ENCODE data around the gene FMNL2. TPM values are rescaled to one million over a fixed set of nuclear protein-coding genes. Genes with fewer than 3 reads are reported as not detected.

FMNL2 gene
- total RNA-seq, 1 donor from 2014 or later, result 1.6 TPM

DNA sequence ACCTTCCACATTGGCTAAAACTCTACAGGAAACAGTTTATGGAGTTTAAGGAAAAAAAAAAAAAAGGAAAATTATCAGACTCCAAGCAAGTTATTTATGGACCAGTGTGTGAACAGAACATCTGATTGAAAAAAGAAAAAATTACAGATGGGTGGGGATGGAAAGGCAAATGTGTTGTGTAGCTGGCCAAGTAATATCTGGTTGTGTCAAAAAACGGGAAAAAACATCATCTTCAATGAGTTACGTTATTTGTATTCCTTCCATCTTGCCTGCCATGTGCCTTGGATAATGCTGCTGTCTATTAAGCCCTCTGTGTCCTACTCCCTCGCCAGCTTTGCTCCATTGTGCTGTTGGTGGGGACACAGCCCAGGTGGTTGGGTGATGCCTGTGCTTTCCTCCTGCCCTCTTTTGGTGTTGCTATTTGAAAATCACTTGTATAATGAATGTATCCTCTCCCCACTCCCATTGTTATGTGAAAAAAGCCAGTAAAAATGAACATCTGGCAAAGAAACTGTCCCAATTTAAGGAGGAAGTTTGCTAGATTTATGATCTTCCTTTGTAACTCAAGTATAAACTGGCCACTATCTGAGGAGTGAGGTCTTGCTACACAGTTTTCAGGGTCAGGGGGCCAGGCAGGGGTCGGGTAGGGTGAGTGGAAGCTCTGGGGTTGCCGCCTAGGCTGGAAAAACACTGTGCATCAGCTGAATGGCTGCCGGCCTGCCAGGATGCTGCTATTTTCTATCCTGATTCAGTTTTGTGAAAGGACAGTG is 155.9 kb downstream of the FMNL2 start:
- intact Hi-C loops (cut with micrococcal nuclease), result no loop called here

DNA sequence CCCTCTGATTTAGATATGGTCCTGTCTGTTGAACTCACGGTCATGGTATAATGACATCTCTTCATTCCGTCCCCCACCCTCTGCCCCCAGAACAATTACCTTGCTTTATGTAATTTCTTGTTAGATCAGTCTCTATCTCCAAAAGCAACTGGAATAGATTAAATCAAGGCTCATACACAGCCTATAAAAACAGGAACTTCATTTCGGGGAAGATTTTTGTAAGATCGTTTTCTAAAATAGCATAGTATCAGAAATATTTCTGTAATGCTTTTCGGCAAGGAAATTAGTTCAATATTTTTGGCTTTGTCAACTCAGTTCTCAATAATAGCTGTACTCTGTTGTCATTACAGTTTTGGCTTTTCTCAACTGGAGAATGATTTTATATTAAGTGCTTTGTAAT is 157.2 kb downstream of the FMNL2 start:
- intact Hi-C loops (cut with micrococcal nuclease), result no loop called here

DNA sequence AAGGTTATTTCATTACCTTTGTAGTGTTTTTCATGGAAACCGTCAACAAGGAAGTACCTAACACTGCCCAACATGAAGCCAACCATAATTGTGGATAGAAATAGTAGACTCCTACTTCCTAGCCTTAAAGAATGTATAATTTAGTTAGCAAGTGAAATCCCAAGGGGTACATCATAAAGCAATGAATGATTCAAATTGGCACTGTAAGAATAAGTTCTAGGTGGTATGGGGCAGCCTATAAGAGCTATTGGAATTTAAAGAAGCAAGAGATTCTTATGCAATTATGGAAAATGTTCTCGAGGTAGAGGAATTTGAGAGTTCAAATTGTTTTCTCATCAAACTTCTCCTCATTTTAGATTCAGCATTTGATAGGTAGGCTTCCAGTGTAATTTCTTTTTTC is 157.9 kb downstream of the FMNL2 start:
- intact Hi-C loops (cut with micrococcal nuclease), result no loop called here

DNA sequence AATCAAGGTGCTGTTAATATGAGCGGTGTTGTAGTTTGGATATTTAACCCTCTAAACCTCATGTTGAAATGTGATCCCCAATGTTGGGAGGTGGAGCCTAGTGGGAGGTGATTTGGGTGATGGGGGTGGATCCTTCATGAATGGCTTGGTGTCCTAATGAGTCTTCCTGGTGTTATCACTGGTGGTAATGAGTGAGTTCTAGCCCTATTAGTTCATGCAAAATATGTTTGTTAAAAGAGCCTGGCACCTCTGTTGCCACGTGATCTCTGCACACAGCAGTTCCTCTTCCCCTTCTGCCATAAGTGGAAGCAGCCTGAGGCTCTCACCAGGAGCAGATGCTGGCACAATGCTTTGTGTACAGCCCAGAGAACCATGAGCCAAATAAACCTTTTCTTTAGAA is 158.4 kb downstream of the FMNL2 start:
- intact Hi-C loops (cut with micrococcal nuclease), result no loop called here

DNA sequence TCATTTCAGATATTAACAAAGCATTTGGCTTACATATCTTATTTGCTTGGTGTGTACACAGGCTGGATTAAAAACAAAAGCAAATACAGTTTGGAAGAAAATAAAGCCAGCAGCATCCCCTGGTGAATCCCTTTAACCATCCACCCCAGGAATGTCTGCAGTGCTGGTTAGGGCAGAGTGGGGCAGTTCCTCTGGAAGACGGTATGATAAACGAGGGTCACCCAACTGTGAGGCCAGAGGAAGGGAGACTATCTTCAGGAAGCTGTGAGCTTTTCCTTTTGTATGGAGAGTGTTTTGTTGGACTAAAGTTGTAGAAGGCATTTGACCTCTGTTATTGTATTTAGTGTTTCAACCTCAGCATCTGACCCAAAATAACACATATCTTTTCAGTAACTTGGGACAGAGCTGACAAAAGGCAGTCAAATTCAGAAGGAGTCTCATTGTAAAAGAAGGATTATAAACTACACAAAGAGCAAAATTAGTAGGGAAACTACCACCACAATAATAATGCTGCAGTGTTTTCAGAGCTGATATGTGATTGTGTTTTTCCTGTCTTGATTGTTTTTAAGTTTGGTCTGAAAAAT is 159.1 kb downstream of the FMNL2 start:
- intact Hi-C loops (cut with micrococcal nuclease), result no loop called here

DNA sequence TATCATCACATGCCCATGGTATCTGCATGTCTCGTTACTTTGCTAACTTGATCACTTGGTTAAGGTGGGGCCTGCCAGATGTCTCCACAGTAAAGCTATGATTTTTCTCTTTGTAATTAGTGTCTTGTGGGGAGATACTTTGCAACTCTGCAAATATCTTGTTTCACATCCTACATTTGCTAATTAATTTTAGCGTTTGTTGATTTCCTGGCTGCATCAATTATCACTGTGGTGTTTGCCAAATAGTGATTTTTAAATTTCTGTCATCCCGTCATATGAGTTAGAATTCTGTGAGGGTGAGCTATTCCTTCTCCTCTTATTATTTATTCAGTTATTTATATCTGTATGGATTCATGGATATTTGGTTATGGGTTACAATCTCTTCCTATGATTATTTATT is 161.4 kb downstream of the FMNL2 start:
- intact Hi-C loops (cut with micrococcal nuclease), result no loop called here

DNA sequence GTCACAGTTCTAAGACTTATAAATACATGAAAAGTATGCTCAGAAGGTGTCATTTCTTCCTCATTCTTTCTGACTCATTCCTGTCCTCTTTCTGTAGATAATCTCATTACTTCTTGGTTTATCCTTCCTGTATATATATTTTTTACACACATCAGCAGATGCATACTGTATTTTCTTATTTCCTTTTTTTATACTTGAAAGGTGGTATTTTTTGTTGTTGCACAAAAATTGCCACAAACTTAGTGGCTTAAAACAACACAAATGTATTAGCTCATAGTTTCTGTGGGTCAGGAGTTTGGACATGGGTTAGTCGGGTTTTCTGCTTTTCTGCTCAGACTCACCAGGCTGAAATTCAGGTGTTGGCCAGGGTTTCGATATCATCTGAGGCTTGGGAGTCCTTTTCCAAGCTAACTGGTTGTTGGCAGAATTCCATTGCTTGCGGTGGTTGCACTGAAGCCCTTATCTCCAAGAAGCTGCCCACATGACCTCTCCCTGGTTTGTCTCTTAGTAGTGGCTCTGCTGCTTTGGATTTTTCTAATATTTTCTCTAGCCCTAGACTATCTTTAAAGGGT is 162.6 kb downstream of the FMNL2 start:
- intact Hi-C loops (cut with micrococcal nuclease), result no loop called here

DNA sequence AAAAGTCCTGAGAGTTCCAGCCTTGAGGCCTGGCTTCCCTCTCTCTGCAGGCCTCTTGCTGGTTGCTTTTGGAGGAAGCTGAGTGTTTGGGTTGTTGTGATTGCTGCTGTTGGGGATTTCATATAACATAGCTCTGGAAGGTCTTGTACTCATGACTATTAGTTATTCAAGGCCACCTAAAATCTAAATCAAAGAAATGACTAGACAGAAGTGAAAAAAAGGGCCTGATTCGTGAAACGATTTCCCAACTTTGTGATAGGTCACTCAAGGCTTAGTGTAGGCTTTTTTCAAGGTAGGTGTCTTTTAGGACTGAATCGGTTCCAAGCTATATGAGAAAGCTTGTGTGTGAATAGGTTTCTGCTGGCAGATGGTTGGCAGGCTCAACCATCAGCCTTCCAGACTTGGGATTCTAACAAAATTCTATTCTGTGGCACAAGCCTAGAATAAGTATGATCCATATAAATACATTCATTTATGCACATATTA is 164.4 kb downstream of the FMNL2 start:
- intact Hi-C loops (cut with micrococcal nuclease), result no loop called here

DNA sequence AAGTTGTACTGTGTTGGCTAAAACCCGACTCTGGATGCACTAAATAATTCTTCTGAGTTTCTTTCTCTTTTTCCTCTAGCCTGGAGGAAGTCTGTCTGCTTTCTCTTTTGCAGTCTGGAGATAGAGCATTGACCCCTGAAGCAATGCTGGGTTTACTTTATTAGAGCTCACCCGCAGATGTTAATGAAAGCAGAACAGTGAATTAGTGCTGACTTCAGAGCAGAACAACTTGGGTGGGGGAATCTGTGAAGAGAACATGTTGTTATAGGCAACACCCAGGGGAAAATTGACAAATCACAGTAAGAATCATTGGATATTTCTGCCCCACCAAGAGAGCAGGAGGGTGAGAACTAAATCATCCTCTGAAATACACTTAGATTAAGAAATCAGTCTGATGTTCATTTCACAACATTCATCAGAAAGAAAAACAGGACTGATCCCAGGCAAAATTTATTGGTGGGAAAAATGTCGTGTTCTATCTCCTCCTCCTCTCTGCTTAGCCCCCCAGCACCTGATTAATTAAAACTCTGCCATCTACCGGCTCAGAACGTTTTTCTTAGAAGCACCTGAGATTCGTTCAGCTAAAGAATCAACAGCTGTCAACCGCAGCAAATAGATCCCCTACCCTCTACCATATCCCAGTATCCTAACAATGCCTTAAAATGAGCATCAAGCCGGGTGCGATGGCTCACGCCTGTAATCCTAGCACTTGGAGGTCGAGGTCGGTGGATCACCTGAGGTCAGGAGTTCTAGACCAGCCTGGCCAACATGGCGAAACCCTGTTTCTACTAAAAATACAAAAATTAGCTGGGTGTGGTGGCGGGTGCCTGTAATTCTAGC is 165.1 kb downstream of the FMNL2 start:
- intact Hi-C loops (cut with micrococcal nuclease), result no loop called here

DNA sequence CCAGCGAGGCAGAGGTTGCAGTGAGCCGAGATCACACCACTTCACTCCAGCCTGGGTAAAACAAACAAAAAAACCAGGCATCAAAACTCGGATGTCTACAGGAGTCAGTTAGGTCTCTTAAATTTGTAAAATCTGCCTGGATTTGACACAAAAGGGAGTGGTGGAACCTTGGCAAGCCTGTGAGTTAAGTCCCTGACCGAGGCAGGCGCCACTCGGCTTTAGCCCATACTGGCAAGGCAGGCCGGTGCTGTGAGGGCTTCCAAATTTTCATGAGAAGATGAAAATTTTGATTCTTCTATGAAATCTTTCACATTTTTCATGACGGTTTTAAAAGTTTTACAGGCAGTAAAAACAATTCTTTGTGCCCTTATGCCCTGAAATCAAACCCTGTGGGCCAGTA is 165.8 kb downstream of the FMNL2 start:
- intact Hi-C loops (cut with micrococcal nuclease), result no loop called here

DNA sequence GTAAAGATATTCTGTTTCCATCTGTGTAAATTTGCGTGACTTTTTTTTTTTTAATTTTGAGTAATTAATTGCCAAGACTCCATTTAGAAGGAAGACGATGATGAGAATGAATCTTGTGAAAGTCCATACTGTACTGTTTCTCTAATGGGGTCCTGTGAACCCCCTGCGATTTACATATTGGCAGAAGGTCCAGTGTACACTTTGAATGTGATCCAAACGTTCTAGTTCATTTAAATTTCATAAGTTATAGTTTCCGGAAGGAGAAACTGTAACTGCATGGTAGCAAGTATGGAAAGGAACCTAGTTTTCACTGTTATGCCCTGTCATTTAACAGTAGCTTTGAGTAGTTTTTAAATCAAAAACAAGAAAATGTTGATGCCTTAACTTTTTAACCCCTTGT is 166.7 kb downstream of the FMNL2 start:
- intact Hi-C loops (cut with micrococcal nuclease), result no loop called here

DNA sequence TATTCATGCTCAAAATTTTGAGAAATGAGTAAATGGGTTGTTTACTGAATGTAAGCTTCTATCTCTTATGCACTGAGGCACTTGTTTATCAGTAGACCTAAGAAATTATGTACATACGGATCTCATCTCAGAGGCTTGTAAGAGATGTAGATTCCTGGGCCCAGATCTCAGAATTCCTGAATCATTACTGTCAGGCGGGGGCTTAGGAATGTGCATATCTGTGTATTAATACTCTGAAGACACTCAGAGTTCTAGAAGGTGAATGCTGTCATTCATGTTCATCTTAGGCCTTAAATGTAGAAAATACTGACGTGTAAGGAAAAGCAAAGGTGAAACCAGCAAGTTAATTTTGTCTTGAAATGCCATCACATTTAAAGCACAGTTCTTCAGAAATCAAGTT is 169.6 kb downstream of the FMNL2 start:
- intact Hi-C loops (cut with micrococcal nuclease), result loop anchor here (5.0 kb wide), 2 partner anchors 68 to 102 kb away; no protein-coding TSS in a partner anchor

DNA sequence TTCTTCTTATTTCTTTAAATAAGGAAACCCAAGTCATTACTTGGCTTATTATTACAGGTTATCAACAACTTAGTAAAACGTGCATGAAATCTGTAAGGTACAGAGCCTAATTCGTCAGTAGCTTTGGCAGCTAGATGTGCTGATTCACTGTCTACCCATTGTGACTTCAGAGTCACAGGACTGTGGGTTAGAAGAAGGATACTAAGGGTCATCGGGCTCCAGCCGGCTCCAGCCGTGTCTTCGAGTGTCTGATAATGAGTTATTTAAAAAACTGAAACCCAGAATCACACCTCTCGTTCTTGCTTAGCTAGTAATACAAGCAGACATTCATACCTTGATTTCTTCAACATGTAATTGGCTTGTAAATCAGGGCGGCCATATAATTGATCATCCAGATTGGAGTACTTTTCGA is 170.5 kb downstream of the FMNL2 start:
- intact Hi-C loops (cut with micrococcal nuclease), result loop anchor here (5.0 kb wide), 2 partner anchors 67 to 103 kb away; no protein-coding TSS in a partner anchor

DNA sequence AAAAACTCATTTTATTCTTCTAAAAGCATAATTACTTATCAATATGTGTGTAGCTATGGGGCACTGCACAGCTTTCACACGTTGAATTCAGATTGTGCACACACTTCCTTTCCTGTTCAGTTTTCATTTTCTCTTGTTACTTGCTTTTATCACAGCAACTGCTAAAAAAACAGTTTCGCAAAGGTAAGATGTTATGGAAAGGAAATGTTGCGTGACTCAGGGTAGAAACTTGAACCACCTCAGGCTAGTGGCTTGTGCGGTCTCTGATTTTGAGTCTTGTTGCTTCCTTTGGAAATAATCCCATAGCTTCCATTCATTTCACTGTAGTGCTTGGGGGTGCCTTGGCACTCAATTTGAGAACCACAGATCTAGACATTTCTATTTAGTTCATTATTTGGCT is 171.9 kb downstream of the FMNL2 start:
- intact Hi-C loops (cut with micrococcal nuclease), result loop anchor here (5.0 kb wide), 2 partner anchors 65 to 105 kb away; no protein-coding TSS in a partner anchor

DNA sequence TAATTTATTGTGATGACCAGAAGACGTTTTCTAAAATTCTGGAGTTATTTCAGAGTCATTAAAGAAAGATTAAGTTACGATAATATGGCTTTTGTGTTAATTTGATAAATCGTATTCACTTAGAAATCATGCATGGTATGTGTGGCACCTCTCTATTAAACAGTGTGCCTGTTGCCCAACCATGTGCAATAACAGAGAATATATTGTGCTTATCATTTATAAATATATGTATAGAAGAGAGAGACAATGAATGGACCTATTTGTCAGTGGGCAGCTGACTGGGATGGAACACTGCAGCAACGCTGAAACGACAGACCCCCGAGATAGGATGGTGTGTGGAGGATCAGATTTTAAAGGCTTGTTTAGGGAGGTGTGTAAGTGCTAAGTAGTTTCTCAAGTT is 172.9 kb downstream of the FMNL2 start:
- intact Hi-C loops (cut with micrococcal nuclease), result loop anchor here (5.0 kb wide), 2 partner anchors 64 to 106 kb away; no protein-coding TSS in a partner anchor

DNA sequence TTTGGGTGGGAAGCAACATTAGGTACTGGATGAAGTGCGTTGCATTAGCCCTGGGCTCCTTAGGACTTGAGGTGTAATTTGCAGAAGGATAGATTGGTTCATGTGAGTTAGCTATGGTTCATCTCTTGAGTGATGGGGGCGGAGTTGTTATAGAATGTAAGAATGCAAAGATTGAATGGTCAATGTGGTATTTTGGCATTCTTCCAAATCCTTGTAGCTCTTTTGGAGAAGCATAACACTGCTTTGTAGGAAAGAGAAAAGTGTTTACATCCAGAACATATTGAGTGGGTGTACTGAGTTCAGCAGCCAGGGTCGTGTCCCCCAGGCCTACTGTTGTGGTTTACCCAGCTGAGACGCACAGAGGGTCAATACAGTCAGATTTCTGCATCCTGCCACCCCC is 173.5 kb downstream of the FMNL2 start:
- intact Hi-C loops (cut with micrococcal nuclease), result loop anchor here (5.0 kb wide), 2 partner anchors 64 to 106 kb away; no protein-coding TSS in a partner anchor

DNA sequence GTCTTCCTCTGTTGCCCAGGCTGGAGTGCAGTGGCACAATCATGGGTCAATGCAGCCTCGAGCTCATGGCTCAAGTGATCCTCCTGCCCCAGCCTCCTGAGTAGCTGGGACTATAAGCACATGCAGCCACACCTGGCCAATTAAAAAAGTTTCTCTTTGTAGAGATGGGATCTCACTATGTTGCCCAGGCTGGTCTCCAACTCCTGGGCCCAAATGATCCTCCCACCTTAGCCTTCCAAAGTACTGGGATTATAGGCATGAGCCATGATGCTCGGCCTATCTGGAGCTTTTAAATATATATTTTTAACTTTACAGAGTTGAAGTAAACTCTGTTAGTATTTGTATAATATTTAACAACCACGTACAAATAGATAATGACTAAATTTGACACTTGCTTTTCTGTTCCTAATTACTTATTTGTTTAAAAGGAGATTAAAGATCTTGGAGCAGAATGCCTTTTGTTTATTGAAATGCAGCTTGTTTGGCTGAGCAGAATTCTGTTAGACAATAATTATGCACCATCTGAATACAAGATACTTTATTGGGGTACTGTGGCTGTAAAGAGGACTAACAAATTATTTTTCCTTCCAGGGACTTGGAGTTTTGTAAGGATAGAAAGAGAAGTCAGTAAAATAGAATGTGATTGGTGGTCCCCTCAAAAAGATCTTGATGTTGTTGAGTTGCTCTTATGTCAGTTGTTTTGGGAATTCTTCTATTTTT is 175.0 kb downstream of the FMNL2 start:
- intact Hi-C loops (cut with micrococcal nuclease), result loop anchor here (5.0 kb wide), 2 partner anchors 62 to 108 kb away; no protein-coding TSS in a partner anchor

DNA sequence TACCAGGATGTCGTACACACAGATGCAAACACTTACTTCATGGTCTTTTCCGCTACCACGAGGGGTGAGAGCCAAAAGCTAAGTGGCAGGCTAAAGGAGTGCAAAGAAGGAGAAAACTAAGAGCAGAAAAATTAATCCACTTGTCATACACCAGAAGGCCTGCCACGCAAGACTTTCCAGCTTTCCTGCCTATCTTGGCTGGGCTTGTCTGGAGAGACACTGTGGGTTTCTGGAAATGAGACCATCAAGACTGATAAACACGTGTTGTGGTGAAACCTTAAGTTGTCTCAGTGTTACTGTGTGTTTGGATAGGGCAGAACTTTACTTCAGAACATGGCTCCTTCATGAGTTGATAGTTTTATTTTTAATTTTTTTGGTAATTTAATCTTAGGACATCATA is 175.6 kb downstream of the FMNL2 start:
- intact Hi-C loops (cut with micrococcal nuclease), result no loop called here

DNA sequence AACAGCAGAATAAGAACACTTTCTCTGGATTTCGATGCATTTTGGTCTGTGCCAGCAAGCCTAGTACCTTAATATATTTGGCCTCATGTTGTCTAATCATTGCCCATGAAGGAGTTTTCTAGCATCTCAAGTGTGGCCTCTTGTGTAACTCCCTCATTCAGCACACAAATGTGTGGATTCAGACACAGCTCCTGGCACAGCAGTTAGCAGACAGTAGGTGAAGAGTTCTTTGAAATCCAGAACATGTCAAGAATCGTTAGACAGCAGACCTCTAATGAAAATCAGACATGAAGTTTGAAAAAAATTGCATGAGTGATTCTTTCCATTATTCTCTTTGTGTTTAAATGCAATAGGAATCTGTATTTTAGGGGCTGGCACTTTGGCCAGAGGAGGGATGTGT is 177.0 kb downstream of the FMNL2 start:
- intact Hi-C loops (cut with micrococcal nuclease), result no loop called here

DNA sequence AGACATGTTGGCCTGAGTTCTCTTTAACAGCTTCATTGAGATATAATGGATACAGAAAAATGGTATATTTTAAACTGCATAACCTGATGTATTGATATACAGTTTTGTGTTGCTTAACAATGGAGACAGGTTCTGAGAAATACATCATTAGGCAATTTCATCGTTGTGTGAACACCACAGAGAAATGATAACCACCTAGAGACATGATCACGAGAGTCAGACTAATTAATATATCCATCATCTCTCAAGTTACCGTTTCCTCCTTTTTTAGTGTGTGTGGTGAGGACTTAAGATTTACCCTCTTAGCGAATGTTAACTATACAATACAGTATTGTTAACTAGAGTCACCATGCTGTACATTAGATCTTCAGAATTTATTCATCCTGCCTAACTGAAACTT is 178.1 kb downstream of the FMNL2 start:
- intact Hi-C loops (cut with micrococcal nuclease), result no loop called here

DNA sequence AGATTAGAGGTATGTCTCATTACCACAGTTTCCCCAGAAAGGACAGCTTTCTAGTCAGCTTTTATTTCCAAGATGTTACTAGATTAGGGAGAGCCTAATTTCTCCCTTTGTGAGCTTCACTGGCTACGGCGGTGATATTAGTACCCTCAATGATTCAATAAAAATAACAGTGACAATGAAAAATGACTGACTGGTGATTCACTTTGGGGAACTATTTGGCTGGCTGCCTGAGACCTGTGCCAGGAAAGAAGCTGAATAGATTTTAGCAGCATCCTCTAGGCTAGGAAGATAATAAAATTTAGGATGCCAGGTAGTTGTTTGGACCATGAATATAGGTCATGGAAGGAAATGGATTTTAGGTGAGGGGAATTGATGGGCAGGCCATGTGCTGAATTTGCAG is 178.7 kb downstream of the FMNL2 start:
- intact Hi-C loops (cut with micrococcal nuclease), result no loop called here
